ENCODE results near the gene LGALS7. TPM values are rescaled to one million over a fixed set of nuclear protein-coding genes. Genes with fewer than 3 reads are reported as not detected.
"Not testable (repeated sequence)": the region's sequence is repeated elsewhere in the genome, so short reads cannot be mapped to it uniquely, and the experiment has no call there.

The LGALS7 gene
- polyA plus RNA-seq, 1 of the 3 experiments (the other 2 are of a cell fraction) = not detected

DNA sequence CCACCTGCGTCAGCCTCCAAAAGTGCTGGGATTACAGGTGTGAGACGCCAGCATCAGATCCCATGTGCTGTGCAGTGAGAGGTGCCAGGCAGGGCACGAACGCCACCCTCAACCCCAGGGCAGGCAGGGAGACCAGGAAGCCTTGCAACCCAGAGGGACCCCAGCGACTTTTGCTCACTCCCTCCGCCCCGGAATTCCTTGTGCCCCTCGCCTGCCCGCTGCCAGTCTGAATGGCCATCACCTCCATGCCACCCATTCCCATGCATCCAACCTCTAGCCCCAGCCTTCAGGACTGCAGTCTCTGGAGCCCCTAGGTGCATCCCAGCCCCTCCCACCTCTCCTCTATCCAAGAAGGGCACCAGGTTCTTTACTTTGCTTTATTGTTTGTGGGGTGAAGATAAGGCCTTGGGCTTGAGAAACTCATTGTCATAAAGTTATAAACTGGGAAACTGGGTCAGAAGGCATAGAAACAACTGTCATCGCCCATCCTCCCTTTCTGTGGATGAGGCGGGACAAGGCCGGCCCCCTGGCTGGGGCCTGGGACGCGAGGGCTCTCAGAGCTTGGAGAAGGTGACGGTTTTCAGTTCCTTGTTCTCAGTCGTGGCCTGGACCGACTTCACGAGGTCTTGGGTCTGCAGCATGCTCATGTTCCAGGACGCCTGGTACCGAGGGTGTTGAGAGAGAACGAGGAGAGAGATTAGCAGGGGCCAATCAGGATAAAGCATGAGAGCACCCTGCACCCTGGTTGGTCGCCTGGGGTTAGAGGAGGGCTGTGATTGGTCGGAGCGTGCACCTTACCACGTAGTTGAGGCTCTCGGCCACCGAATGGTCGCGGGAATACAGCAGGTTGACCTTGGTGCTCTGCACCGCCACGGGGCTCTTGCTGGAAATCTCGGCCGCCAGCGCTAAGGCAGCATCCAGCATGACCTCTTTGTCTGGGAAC, 42.0 kb upstream of the LGALS7 start:
- DNase-seq = peak; percentile 41
- Histone ChIP-seq H3K9me3 (no peaks in the 10 kb centered on the region), H3K27ac (ENCODE audit: low read depth in 2 of 2, low read length in 1 of 2) (no peak overlapping the region), H3F3A (replicated peaks; ENCODE audit: insufficient read depth) (no peaks in the 10 kb centered on the region), H4K20me1 (ENCODE audit: insufficient read depth) (no peaks in the 10 kb centered on the region), H3K79me2 (ENCODE audit: insufficient read depth) (no peaks in the 10 kb centered on the region), H3K4me3 (ENCODE audit: low read depth in 2 of 2, low read length in 1 of 2) (no peak overlapping the region), H3K4me1 (ENCODE audit: control insufficient read depth in 1 of 2, insufficient read depth in 2 of 2, low read depth in 1 of 2, low read length in 1 of 2) (no peaks in the 10 kb centered on the region), H3K27me3 (ENCODE audit: insufficient read depth) (no peaks in the 10 kb centered on the region), H3K9me2 (no peaks in the 10 kb centered on the region), H2AFZ (ENCODE audit: low read depth) (no peak overlapping the region), H3K4me2 (no peak overlapping the region), H3K36me3 (replicated peaks in 1 of 2; ENCODE audit: control insufficient read depth in 1 of 2, insufficient read depth in 2 of 2, low read length in 1 of 2) (peaks cover 0 to 10% of the 10 kb centered on the region in 2 experiments), H3K9ac (no peak overlapping the region)
- TF ChIP-seq SMC3 (IDR thresholded peaks at IDR 0.05; ENCODE audit: low read depth, low read length) (no peak), RXRA (IDR thresholded peaks at IDR 0.05; ENCODE audit: borderline replicate concordance, low read depth) (no peak), EZH2phosphoT487 (IDR thresholded peaks at IDR 0.05; ENCODE audit: borderline replicate concordance, low read depth) (no peak), FOSL2 (IDR thresholded peaks at IDR 0.05; ENCODE audit: borderline replicate concordance, low read depth) (no peak), TCF12 (IDR thresholded peaks at IDR 0.05) (no peak), POLR2AphosphoS5 (IDR thresholded peaks at IDR 0.05; ENCODE audit: low read depth, low read length) (no peak), ELF1 (IDR thresholded peaks at IDR 0.05) (no peak), GATA2 (CRISPR knock-in tag; IDR thresholded peaks at IDR 0.05) (no peak), JUND (IDR thresholded peaks at IDR 0.05) (no peak), EP300 (IDR thresholded peaks at IDR 0.05; ENCODE audit: borderline replicate concordance in 1 of 2, low read depth in 1 of 2, low read length in 1 of 2) (no peak), RFX5 (IDR thresholded peaks at IDR 0.05; ENCODE audit: low read length) (no peak), TEAD4 (IDR thresholded peaks at IDR 0.05; ENCODE audit: borderline replicate concordance, insufficient read depth) (no peak)
- TF ChIP-seq, protein P1, sequence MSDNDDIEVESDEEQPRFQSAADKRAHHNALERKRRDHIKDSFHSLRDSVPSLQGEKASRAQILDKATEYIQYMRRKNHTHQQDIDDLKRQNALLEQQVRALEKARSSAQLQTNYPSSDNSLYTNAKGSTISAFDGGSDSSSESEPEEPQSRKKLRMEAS (IDR thresholded peaks at IDR 0.05; ENCODE audit: low read depth) = no peak
- TF ChIP-seq, protein P2, sequence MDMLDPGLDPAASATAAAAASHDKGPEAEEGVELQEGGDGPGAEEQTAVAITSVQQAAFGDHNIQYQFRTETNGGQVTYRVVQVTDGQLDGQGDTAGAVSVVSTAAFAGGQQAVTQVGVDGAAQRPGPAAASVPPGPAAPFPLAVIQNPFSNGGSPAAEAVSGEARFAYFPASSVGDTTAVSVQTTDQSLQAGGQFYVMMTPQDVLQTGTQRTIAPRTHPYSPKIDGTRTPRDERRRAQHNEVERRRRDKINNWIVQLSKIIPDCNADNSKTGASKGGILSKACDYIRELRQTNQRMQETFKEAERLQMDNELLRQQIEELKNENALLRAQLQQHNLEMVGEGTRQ (IDR thresholded peaks at IDR 0.05; ENCODE audit: borderline replicate concordance, low read depth, low read length) = no peak
- TF ChIP-seq, protein P3, sequence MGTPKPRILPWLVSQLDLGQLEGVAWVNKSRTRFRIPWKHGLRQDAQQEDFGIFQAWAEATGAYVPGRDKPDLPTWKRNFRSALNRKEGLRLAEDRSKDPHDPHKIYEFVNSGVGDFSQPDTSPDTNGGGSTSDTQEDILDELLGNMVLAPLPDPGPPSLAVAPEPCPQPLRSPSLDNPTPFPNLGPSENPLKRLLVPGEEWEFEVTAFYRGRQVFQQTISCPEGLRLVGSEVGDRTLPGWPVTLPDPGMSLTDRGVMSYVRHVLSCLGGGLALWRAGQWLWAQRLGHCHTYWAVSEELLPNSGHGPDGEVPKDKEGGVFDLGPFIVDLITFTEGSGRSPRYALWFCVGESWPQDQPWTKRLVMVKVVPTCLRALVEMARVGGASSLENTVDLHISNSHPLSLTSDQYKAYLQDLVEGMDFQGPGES (IDR thresholded peaks at IDR 0.05; ENCODE audit: low read depth, low read length) = no peak
- TF ChIP-seq, protein P4, sequence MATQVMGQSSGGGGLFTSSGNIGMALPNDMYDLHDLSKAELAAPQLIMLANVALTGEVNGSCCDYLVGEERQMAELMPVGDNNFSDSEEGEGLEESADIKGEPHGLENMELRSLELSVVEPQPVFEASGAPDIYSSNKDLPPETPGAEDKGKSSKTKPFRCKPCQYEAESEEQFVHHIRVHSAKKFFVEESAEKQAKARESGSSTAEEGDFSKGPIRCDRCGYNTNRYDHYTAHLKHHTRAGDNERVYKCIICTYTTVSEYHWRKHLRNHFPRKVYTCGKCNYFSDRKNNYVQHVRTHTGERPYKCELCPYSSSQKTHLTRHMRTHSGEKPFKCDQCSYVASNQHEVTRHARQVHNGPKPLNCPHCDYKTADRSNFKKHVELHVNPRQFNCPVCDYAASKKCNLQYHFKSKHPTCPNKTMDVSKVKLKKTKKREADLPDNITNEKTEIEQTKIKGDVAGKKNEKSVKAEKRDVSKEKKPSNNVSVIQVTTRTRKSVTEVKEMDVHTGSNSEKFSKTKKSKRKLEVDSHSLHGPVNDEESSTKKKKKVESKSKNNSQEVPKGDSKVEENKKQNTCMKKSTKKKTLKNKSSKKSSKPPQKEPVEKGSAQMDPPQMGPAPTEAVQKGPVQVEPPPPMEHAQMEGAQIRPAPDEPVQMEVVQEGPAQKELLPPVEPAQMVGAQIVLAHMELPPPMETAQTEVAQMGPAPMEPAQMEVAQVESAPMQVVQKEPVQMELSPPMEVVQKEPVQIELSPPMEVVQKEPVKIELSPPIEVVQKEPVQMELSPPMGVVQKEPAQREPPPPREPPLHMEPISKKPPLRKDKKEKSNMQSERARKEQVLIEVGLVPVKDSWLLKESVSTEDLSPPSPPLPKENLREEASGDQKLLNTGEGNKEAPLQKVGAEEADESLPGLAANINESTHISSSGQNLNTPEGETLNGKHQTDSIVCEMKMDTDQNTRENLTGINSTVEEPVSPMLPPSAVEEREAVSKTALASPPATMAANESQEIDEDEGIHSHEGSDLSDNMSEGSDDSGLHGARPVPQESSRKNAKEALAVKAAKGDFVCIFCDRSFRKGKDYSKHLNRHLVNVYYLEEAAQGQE (IDR thresholded peaks at IDR 0.05; ENCODE audit: low read depth, low read length) = no peak
- TF ChIP-seq, protein P5, sequence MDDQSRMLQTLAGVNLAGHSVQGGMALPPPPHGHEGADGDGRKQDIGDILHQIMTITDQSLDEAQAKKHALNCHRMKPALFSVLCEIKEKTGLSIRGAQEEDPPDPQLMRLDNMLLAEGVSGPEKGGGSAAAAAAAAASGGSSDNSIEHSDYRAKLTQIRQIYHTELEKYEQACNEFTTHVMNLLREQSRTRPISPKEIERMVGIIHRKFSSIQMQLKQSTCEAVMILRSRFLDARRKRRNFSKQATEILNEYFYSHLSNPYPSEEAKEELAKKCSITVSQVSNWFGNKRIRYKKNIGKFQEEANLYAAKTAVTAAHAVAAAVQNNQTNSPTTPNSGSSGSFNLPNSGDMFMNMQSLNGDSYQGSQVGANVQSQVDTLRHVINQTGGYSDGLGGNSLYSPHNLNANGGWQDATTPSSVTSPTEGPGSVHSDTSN (IDR thresholded peaks at IDR 0.05) = no peak
- WGBS (ENCODE audit: low lambda C conversion rate) = 95% methylated on average over 32 of the region's 34 CpGs
- CTCF ChIA-PET = no interaction called here
- POLR2A ChIA-PET = no interaction called here

DNA sequence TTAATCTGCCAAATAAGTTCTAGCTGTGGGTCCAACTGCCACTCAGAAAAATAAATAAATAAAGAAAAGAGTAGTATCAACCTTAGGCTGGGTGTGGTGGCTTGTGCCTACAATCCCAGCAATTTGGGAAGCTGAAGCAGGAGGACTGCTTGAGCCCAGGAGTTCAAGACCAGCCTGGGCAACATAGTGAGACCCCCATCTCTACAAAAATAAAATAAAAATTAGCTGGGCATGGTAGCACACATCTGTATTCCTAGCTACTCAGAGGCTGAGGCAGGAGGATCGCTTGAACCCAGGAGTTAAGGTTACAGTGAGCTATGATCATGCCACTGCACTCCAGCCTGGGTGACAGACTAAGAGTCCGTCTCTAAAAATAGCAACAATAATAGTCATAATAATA, 40.6 kb upstream of the LGALS7 start:
- H3K4me2 ChIP-seq, H3K9me3 ChIP-seq: not testable (repeated sequence)

More for the DNA sequence above, 40.6 kb upstream of the LGALS7 start:
- H3K27ac ChIP-seq (ENCODE audit: low read depth in 2 of 2, low read length in 1 of 2); H3K9ac ChIP-seq; H3K79me2 ChIP-seq (ENCODE audit: insufficient read depth); H3K27me3 ChIP-seq (ENCODE audit: insufficient read depth); H2AFZ ChIP-seq (ENCODE audit: low read depth); H3K4me3 ChIP-seq (ENCODE audit: low read depth in 2 of 2, low read length in 1 of 2); H4K20me1 ChIP-seq (ENCODE audit: insufficient read depth); H3K9me2 ChIP-seq; H3F3A ChIP-seq (replicated peaks; ENCODE audit: insufficient read depth); POLR2A ChIA-PET; DNase-seq; CTCF ChIA-PET; H3K4me1 ChIP-seq (ENCODE audit: control insufficient read depth in 1 of 2, insufficient read depth in 2 of 2, low read depth in 1 of 2, low read length in 1 of 2): not testable (repeated sequence)
- WGBS (ENCODE audit: low lambda C conversion rate) = 94% methylated on average over 2 of the region's 2 CpGs
- peaks cover 0 to 10% of the 10 kb centered on the region in 2 experiments for H3K36me3 ChIP-seq (replicated peaks in 1 of 2; ENCODE audit: control insufficient read depth in 1 of 2, insufficient read depth in 2 of 2, low read length in 1 of 2)

All from SK-N-SH (cell line).